Fibroblast of gingiva (primary cell): ENCODE data around the gene SSR2.
"Not testable (repeated sequence)": the region's sequence is repeated elsewhere in the genome, so short reads cannot be mapped to it uniquely, and the experiment has no call there.

ENCODE experiments used
- DNase-seq: peaks from one replicate; pipeline ENCODE4 v3.0.0-alpha.2; 2011; ENCODE audit warnings: low read depth

The SSR2 gene

DNA sequence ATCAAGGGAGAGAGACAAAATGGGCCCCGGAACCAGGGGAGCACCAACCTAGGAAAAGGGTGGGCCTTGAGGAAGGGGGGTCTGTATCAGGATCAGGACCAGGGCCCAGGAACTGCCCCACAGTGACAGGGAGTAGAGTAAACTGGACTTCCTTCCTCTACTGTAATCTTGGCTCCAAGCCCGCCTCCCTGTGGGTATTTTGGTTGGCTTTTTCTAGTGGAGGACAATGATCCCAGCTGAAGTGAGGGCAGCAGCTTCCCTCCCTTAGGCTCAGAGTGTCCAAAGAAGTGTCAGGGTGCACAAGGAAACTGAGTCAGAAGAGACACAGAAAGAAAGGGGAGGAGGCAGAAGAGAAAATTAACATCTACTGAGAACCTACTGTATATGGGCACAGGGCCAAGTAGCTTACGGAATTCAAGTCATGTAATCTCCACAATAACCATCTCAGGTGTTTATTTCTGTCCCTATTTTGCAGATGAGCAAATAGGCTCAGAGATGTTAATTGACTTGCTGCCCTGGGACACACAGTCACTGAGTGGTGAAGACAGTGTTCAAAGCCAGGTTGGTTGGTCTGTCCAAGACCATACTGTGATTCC, 28.0 kb upstream of the SSR2 start:
- DNase-seq = no peak

- DNase-seq = no peak
These were observed 24.3 kb upstream of the SSR2 start for GRCh38 chr1:156045076-156045475.

DNA sequence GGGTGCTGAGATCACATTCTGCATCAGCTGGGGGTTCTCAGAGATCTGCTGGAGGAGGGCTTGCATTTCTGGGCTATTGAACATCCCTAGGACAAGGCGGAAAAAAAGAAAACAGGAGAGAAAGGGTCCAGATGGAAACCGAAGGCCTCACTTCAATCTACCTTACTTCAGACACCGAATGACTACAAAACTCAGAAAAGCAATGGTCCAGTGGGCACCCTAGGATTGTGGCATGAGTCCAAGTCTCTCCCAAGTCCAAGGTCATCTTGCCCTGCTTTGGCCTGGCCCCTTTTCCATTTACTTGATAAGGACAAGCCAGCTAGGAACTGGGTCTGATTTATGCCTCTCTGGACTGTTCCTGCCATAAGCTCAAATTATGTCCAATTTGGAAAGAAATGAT, 22.1 kb upstream of the SSR2 start:
- no peak for DNase-seq

DNA sequence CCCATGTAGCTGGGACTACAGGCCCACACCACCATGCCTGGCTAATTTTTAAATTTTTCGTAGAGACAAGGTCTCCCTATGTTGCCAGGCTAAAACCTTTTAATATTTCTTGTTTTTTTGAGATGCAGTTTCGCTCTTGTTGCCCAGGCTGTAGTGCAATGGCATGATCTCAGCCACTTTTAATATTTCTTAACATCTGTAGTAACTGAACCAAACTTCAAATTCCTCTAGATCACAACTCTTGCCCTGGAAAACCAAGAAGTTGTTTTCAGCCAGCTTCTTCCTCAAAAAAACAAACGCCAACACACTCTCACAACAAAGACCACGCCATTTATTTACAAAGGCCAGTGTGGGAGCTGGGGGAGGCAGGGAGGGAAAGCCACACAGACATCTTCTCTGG, 14.2 kb upstream of the SSR2 start:
- not testable (repeated sequence) for DNase-seq

- DNase-seq = no peak
These were observed 12.3 kb upstream of the SSR2 start for GRCh38 chr1:156033011-156033410.

DNA sequence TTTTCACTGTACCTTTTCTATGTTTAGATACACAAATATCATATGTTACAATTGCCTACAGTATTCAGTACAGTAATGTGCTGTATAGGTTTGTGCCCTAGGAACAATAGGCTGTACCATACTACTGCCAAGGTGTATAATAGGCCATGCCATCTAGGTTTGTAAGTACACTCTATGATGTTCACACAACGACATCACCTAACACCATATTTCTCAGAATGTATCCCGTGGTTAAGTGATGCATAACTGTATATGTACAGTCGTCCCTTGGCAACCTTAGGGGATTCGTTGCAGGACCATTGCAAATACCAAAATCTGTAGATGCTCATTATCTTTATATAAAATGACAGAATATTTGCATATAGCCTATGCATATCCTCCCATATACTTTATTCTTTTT, 5.8 kb upstream of the SSR2 start:
- DNase-seq = no peak

DNA sequence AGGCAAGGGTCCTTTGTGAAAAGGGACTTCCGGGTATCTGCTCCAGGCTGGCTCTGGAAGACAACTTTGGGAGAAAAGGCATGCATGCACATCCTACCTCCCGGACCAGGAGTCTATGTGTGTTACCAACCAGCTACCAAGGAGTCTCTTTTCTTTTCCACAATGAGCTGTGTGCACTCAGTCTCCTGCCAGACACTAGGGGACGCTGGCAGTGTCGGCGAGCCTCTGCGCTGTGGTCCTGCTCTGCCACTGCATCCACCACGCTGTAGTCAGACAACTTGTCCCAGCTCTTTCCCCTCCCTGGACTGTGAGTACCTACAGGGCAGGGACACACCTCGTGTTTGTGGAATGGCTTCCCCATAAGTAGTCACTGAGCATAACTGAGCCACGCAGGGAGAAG, 5.1 kb upstream of the SSR2 start:
- DNase-seq = no peak

DNA sequence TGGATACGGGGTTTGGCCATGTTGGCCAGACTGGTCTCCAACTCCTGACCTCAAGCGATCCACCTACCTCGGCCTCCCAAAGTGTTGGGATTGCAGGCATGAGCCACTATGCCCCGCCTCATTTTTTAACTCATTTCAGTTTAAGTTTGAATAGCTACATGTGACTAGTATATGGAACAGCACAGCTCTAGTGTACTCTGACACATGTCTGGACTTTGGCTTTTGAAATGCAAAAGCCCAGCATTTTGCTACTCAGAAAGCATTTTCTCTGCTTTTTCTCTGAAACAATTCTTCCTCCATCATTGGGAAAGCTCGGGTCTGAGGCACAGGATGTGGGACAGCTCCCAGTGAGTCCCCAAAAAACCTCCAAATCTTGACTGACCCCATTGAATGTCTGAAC, 4.0 kb upstream of the SSR2 start:
- DNase-seq = no peak

DNA sequence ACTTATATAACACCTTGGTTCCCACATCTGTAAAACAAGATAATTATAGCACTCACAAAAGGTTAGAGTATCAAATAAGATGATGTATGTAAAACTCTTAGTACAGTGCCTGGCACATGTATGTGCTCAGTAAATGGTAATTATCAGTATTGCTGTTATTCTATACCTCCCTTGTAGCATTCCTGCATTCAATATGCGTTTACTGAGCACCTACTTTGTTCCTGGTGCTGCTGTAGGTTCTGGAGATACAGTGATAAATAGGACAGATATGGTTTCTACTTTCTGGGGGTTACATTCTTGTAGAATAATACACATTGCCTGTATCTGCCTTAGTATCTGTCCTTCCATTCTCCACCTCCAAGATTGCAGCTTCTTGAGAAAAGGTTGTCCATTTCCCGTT, 1.2 kb upstream of the SSR2 start:
- DNase-seq = no peak

- DNase-seq = no peak
These were observed 310 bp upstream of the SSR2 start for GRCh38 chr1:156021093-156021428.

DNA sequence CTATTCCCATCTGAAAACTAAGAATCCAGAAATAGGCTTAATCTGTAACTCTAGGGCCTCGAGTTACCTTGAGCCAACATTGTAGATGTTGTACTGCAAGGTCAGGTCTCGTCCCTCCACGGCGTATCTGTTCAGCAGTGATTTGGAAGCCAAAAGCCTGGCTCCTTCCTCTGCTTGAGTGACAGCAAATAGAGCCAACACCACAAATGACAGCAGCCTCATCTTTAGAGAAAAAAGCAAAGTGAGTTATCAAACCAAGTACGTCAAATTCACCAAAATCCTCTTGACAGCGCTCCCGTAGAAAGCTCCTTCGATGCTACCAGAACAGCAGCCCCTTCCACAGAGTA, 832 bp downstream of the SSR2 start:
- no peak for DNase-seq

DNA sequence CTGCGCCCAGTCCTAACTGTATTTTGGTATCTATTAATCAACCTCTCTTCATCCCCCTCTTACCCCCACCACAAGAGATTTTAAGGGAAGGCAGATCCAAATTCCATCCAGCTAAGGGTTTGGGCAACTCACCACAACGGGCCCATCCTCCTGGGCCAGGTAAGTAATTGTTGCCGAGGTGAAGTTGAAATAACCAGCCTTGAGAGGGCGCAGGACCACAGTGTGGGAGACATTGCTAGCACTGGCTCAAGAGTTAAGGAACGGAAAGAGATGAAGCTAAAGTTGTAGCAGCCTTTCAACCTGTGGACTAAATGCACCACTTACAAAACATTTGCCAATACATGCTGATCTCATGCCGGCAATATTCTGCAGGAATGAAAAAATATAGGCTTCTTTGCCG, 5.9 kb downstream of the SSR2 start:
- no peak for DNase-seq

- no peak for DNase-seq
These were observed 8.5 kb downstream of the SSR2 start for GRCh38 chr1:156012051-156012817.

GRCh38 chr1:156009404-156009803, 11.3 kb downstream of the SSR2 start:
- no peak for DNase-seq

- no peak for DNase-seq
These were observed 13.9 kb downstream of the SSR2 start for GRCh38 chr1:156006666-156007376.

- DNase-seq = no peak
These were observed 15.7 kb downstream of the SSR2 start for GRCh38 chr1:156004843-156005584.

GRCh38 chr1:156003923-156004188, 16.9 kb downstream of the SSR2 start:
- no peak for DNase-seq

DNA sequence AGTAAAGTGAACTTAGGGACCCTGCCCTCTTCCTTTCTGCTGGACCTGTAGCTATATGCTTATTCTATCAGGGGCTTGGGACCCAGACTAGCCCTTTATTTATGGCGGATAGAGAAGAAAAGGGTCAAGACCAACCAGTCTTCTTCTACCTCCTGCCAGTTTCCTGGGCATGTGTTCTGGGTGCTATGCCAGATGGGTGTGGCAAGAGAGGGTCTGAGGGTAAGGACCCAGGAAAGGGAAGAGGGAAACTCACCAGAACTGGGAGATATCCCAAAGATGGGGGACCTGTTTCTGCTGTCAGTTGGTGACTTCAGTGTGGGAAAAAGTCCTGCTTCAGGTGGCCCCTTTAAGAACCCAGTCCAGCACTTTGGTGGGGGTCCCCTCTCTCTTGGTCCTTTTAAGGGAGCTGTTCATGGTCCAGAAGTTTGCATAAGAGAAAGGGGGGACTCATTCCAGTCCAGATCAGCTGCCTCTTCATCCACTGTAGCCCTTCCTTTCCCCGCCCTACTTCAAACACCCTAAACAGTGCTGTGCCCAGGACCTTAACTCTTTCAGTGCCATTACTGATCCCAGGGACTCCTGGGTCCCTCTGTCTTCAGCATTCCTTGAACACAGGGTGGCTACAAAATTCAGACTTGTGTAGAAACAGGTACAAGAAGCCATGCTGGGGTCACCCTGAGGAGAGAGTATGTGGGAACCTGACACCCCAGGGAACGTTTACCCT, 18.4 kb downstream of the SSR2 start:
- no peak for DNase-seq

- no peak for DNase-seq
These were observed 19.0 kb downstream of the SSR2 start for GRCh38 chr1:156001662-156002171.

DNA sequence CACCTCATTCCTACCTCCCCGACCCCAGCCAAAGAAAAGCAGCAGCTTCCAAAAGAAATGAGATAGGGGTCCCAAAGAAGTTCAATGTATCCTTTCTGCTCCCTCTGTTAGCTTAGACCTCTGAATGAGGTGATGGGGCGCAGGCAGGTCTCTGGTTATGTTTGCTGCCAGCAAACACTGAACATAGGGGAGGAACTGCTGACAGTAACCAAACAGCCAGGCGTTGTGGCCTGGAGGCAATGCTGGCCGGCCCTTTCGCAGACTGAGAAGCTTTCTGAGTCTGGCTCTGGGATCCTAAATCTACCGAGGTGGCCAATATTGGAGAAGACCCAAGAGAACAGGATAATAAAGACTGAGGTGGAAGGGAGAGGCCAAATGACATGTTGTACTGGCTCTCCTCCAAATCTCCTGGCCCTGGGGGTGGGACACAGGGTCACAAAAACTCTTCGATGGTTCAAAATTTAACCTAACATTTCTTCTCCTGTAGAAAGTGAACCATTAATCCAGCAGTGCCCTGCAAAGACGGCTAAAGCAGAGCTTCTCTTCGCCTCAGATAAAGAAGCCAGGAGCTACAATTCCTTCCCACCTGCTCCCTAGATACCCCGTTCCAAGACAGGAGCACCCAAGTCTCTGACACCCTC, 19.6 kb downstream of the SSR2 start:
- DNase-seq = no peak

- DNase-seq = no peak
These were observed 20.8 kb downstream of the SSR2 start for GRCh38 chr1:155999964-156000363.

- no peak for DNase-seq
These were observed 24.6 kb downstream of the SSR2 start for GRCh38 chr1:155996166-155996565.
